ENCODE data around the gene TRAPPC1.
"Not testable (repeated sequence)": the region's sequence is repeated elsewhere in the genome, so short reads cannot be mapped to it uniquely, and the experiment has no call there.

TRAPPC1 gene

GRCh38 chr17:7931709-7932482 lies at the start of gene TRAPPC1, which contains the start of gene CNTROB:
TRAPPC1 (minus strand) TSS chr17:7931946; CDS start chr17:7931829, 117 bp downstream.
CNTROB (plus strand) TSS chr17:7932206; CDS start chr17:7933080, 874 bp downstream.
- DNase-seq = peak; percentile 100

- DNase-seq = no peak
These were observed 46.1 kb upstream of the TRAPPC1 start for GRCh38 chr17:7977805-7978204.

GRCh38 chr17:7977039-7977438 lies 45.3 kb upstream of the TRAPPC1 start:
- no peak for DNase-seq

GRCh38 chr17:7974638-7975131 lies 42.9 kb upstream of the TRAPPC1 start:
- no peak for DNase-seq

GRCh38 chr17:7972131-7972785 lies 40.5 kb upstream of the TRAPPC1 start:
- DNase-seq = no peak

GRCh38 chr17:7971651-7972050 lies 39.9 kb upstream of the TRAPPC1 start:
- DNase-seq = no peak

GRCh38 chr17:7969433-7969832 lies 37.7 kb upstream of the TRAPPC1 start:
- peak in 1 of 2 donors; percentile 31 for DNase-seq

GRCh38 chr17:7967751-7968150 lies 36.0 kb upstream of the TRAPPC1 start:
- no peak for DNase-seq

- no peak for DNase-seq
These were observed 29.7 kb upstream of the TRAPPC1 start for GRCh38 chr17:7961421-7961820.

- no peak for DNase-seq
These were observed 27.9 kb upstream of the TRAPPC1 start for GRCh38 chr17:7959503-7960253.

- DNase-seq = no peak
These were observed 24.7 kb upstream of the TRAPPC1 start for GRCh38 chr17:7956228-7956965.

- no peak for DNase-seq
These were observed 23.9 kb upstream of the TRAPPC1 start for GRCh38 chr17:7955414-7956227.

GRCh38 chr17:7953266-7953665 lies 21.5 kb upstream of the TRAPPC1 start:
- not testable (repeated sequence) for DNase-seq

- peak in 1 of 2 donors; percentile 25 for DNase-seq
These were observed 19.5 kb upstream of the TRAPPC1 start for GRCh38 chr17:7951143-7951792.

- no peak for DNase-seq
These were observed 18.8 kb upstream of the TRAPPC1 start for GRCh38 chr17:7950578-7950977.

- no peak for DNase-seq
These were observed 15.9 kb upstream of the TRAPPC1 start for GRCh38 chr17:7947651-7948050.

GRCh38 chr17:7946441-7946840 lies 14.7 kb upstream of the TRAPPC1 start:
- no peak for DNase-seq

- no peak for DNase-seq
These were observed 13.9 kb upstream of the TRAPPC1 start for GRCh38 chr17:7945651-7946050.

- no peak for DNase-seq
These were observed 12.6 kb upstream of the TRAPPC1 start for GRCh38 chr17:7944326-7944725.

- no peak for DNase-seq
These were observed 11.5 kb upstream of the TRAPPC1 start for GRCh38 chr17:7943291-7943690.

- no peak for DNase-seq
These were observed 9.0 kb upstream of the TRAPPC1 start for GRCh38 chr17:7940743-7941142.

Data from CD4-positive, alpha-beta T cell treated with Interferon alpha-2 for 1 hour (primary cell).